ENCODE measurements around the gene GP9.

GRCh38 chr3:129104051-129104450 is 43.5 kb downstream of the GP9 start:
- TF ChIP-seq CTCF (IDR thresholded peaks at IDR 0.05) (no peak), POLR2A (IDR thresholded peaks at IDR 0.05) (no peak)
